Mesenteric fat pad (tissue), 1 donor: ENCODE results near the gene AVPI1. TPM values are rescaled to one million over a fixed set of nuclear protein-coding genes. Genes with fewer than 3 reads are reported as not detected.
A peak's percentile ranks its signal among the peaks of the same experiment; 100 is the strongest.
"Not testable (repeated sequence)": the region's sequence is repeated elsewhere in the genome, so short reads cannot be mapped to it uniquely, and the experiment has no call there.

Source experiments
- DNase-seq: peaks from one replicate; pipeline ENCODE4 v3.0.0-alpha.2; 2020; ENCODE audit warnings: low spot score
- total RNA-seq: library from RNA; stranded (reverse); fragmentation: NEBNext Ultra II Directional; extraction: Animal tissue kit (Norgen Biotek cat#: 25700); gene quantifications from one replicate; pipeline ENCODE4 v1.2.1, GENCODE V29; 2021
- donor health status: DM: yes; HTN: yes; CAD: no.

Gene AVPI1
- total RNA-seq, 1 donor from 2014 or later, result 30.5 TPM

DNA sequence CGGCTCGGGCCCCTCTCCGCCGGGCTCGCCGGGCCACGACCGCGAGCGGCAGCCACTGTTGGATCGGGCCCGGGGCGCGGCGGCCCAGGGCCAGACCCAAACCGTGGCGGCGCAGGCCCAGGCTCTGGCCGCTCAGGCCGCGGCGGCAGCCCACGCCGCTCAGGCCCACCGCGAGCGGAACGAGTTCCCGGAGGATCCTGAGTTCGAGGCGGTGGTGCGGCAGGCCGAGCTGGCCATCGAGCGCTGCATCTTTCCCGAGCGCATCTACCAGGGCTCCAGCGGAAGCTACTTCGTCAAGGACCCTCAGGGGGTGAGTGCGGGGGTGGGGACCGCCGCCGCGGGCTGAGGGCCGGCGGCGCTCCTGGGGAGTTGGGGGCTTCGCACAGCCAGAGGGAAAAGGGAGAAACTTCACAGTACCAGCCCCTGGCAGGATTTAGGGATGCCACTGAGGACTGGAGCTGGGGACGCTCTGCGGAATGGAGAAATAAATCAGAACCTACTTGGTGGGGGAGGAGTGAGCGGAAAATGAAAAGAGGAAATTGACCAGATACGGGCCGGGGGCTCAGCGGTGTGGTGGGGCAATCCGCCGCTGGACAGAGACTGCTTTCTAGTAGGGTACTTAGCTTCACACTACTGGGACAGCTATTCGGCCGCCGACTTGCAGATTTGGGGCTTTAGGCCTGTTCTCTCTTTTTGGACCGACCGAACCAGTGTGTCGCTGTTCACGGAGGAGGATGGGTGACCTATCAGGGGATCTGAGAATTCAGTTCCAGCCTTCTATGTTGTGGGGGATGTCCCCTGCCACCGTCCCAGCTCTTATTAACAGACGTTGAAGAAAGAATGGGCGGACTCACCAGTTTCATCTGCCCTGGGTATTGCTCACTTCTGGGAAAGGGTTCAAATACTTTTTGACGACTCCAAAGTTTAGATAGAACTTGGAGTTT is 45.9 kb downstream of the AVPI1 start:
- no peak for DNase-seq

- DNase-seq, result peak; percentile 99
These were observed 46.7 kb downstream of the AVPI1 start, which contains the start of gene PI4K2A for GRCh38 chr10:97640174-97640867. Gene PI4K2A (plus strand): TSS chr10:97640671. CDS start chr10:97640743, 72 bp downstream.

DNA sequence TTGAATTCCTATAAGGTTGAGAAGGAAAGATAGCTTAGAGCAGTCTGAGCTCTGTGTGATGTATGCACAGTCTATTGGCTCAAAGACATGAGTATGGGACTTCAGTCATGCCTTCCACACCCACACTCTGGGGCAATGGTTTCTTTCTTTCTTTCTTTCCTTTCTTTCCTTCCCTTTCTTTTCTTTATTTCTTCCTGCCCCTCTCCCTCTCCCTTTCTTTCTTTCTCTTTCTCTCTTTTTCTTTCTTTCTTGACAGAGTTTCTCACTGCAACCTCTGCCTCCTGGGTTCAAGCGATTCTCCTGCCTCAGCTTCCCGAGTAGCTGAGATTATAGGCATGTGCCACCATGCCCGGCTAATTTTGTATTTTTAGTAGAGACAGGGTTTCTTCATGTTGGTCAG is 48.0 kb downstream of the AVPI1 start:
- DNase-seq, result not testable (repeated sequence)

DNA sequence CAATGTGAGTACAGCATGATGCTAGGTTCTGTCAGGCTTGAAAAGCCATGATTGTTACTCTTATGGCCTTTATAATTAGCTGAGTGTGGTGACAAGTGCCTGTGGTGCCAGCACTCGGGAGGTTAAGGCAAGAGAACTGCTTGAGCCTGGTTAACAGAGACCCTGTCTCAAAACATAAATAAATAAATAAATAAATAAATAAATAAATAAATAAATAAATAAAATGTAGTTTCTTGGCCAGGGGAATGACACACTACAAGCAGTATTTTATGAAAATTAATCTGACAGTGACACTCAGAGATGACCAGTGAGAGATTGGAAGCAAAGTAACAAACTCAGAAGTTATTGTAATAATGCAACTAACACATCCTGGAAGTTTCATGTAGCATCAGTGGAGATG is 51.5 kb downstream of the AVPI1 start:
- DNase-seq, result no peak

DNA sequence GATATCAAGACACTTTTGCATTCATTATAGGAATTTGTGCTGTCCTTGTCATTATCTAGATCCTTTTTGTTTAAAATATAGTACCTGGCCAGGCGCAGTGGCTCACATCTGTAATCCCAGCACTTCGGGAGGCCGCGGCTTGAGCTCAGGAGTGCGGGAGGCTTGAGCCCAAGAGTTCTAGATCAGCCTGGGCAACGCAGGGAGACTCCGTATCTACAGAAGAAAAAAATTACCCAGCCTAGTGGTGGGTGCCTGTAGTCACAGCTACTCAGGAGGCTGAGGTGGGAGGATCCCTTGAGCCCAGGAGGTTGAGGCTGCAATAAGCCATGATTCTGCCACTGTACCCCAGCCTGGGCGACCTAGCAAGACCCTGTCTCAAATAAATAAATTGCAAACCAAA is 53.1 kb downstream of the AVPI1 start:
- no peak for DNase-seq

DNA sequence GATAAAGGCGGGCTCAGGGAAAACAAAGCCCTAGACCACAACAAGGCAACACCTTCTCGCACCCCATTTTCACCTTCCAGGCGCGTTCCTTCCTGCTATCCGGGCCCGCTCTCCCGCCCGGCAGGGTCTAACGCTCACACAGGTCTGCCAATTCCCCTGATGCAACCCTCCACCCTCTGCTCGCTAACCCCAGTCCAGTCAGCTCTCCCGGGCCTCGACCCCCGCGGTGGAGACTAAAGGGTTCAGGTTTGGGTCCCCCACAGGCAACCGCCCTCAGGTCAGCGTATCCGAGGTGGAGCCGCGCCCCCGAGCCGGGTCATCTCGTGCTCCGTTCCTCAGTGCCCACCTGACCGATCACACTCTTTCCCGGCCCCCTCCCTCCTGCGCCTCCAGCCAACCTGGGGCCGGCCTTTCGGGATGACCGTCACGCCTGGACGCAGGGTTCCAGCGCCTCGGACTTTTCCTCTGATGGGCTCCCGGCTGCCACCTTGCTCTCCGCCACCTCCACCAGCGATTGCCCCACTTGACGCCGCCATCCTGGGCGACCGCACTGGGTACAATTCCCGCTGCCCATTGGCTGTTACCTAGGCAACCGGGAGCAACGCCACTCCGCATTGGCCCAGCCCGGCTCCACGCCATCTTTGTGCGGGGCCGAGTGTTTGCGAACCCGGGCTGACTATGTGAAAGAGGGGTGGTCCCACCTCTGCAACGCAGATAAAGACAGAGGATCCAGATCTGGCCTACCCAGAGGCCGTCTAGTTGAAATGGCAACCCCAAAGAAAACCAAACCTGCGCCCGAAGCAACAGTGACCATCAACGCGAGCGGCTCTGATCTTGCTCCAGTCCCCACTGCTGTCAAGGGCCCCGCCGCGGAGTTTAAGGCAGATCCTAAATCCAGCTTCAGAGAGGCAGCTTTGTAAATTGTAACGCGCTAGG is 53.8 kb downstream of the AVPI1 start, which contains the start of gene MORN4:
Gene MORN4, minus strand, starts transcription at position 552 of the 936 bp plus-strand sequence. CDS start 13,847 bp downstream, outside the sequence.
- DNase-seq, result peak; percentile 97

DNA sequence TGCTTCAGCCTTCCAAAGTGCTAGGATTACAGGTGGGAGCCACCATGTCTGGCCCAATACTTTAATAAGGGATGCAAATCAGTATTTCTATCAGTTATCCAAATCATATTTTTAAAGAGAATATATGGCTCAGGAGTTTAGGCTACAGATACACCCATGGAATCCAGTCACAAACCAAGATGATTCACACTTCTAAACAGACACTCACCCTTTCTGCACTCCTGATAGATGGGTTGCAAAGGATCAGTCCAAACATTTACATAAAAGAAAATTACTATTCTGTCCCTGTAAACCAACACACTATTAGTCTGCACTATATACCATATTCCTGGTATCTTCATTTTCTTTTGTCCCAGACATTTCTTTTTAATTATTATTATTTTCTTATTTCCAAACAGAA is 55.9 kb downstream of the AVPI1 start:
- no peak for DNase-seq

DNA sequence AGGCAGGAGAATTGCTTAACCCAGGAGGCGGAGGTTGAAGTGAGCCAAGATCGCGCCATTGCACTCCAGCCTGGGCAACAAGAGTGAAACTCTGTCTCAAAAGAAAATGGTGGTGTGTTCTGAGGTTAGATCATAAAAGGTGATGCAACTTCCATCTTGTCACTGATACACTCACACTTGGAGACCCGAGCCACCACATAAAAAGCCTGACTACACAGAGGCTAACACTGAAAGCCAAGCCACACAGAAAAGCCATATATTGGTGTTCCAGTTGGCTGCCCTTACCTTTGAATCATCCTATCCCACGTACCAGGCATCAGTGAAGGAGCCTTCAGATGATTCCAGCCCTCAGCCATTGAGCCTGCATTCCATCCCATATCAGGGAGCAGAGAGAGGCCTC is 57.8 kb downstream of the AVPI1 start:
- DNase-seq, result no peak

- no peak for DNase-seq
These were observed 58.8 kb downstream of the AVPI1 start for GRCh38 chr10:97628228-97628627.

GRCh38 chr10:97627731-97628130 is 59.3 kb downstream of the AVPI1 start:
- DNase-seq, result no peak

Other genes starting within 250 kb of the AVPI1 start
- 21.2 TPM for gene EXOSC1, start 241.2 kb downstream of the AVPI1 start, total RNA-seq
- 28.0 TPM for gene ZDHHC16, start 241.1 kb downstream of the AVPI1 start, total RNA-seq
- gene MMS19, start 188.8 kb downstream of the AVPI1 start, total RNA-seq, result 38.0 TPM
- 19.9 TPM for gene UBTD1, start 188.3 kb downstream of the AVPI1 start, total RNA-seq
- not detected for gene ANKRD2, start 114.5 kb downstream of the AVPI1 start, total RNA-seq
- gene HOGA1, start 102.9 kb downstream of the AVPI1 start, total RNA-seq, result 3.8 TPM
- not detected for gene C10orf62, start 97.5 kb downstream of the AVPI1 start, total RNA-seq
- 1.5 TPM for gene MORN4, start 53.7 kb downstream of the AVPI1 start, total RNA-seq
- 22.3 TPM for gene PI4K2A, start 46.6 kb downstream of the AVPI1 start, total RNA-seq
- gene MARVELD1, start 26.5 kb upstream of the AVPI1 start, total RNA-seq, result 28.7 TPM
- gene ZFYVE27, start 49.9 kb upstream of the AVPI1 start, total RNA-seq, result 19.2 TPM
- gene SFRP5, start 84.8 kb upstream of the AVPI1 start, total RNA-seq, result not detected
- gene GOLGA7B, start 162.6 kb upstream of the AVPI1 start, total RNA-seq, result 0.32 TPM